Loucy (cell line): ENCODE results near the gene TFB1M.

ENCODE experiments used
- H2AFZ ChIP-seq: fragments of 200-600 bp; sonication (generic); 2 replicates; pipeline ENCODE4 v1.6.0; 2016; ENCODE audit warnings: antibody characterized with exemption, mild to moderate bottlenecking, low read length, moderate library complexity
- H3F3A ChIP-seq: fragments of 200-600 bp; 2 replicates; pipeline ENCODE4 v1.6.0; 2016; ENCODE audit warnings: antibody characterized with exemption, low read depth, mild to moderate bottlenecking
- H3K27me3 ChIP-seq: fragments of 200-600 bp; sonication (generic); 2 replicates; pipeline ENCODE4 v1.6.1; 2014; ENCODE audit warnings: low read length, mild to moderate bottlenecking; ENCODE audit not compliant: insufficient read depth, poor library complexity, severe bottlenecking
- H3K36me3 ChIP-seq: fragments of 200-600 bp; sonication (generic); 2 replicates; pipeline ENCODE4 v1.6.1; 2016; ENCODE audit warnings: low read length; ENCODE audit not compliant: insufficient read depth
- H3K4me1 ChIP-seq: fragments of 200-600 bp; sonication (generic); 2 replicates; pipeline ENCODE4 v1.5.1; 2014; ENCODE audit warnings: low read length, mild to moderate bottlenecking; ENCODE audit not compliant: insufficient read depth, poor library complexity, severe bottlenecking
- H3K4me2 ChIP-seq: fragments of 200-600 bp; sonication (generic); 2 replicates; pipeline ENCODE4 v1.6.0; 2014; ENCODE audit warnings: antibody characterized with exemption, low read length, low read depth, mild to moderate bottlenecking; ENCODE audit not compliant: poor library complexity, severe bottlenecking
- H3K4me3 ChIP-seq: fragments of 200-600 bp; sonication (generic); 2 replicates; pipeline ENCODE4 v1.5.1; 2014; ENCODE audit warnings: low read length, mild to moderate bottlenecking, mixed read lengths; ENCODE audit not compliant: poor library complexity, severe bottlenecking
- H3K79me2 ChIP-seq: fragments of 200-600 bp; sonication (generic); 2 replicates; pipeline ENCODE4 v1.6.1; 2014; ENCODE audit warnings: low read length; ENCODE audit not compliant: insufficient read depth
- H3K9ac ChIP-seq: fragments of 200-600 bp; sonication (generic); 2 replicates; pipeline ENCODE4 v1.6.0; 2014; ENCODE audit warnings: mild to moderate bottlenecking, low read depth, low read length, moderate library complexity; ENCODE audit not compliant: poor library complexity, severe bottlenecking
- H3K9me2 ChIP-seq: fragments of 200-600 bp; sonication (generic); replicated peaks from 2 replicates; pipeline ENCODE4 v1.6.1; 2016; ENCODE audit warnings: low read depth, low read length, mixed read lengths
- H3K9me3 ChIP-seq: fragments of 200-600 bp; sonication (generic); 2 replicates; pipeline ENCODE4 v1.6.1; 2014; ENCODE audit warnings: mild to moderate bottlenecking, antibody characterized with exemption, low read length, low read depth; ENCODE audit not compliant: insufficient read depth
- H4K20me1 ChIP-seq: fragments of 200-600 bp; sonication (generic); 2 replicates; pipeline ENCODE4 v1.6.0; 2014; ENCODE audit warnings: antibody characterized with exemption, low read length, mild to moderate bottlenecking; ENCODE audit not compliant: insufficient read depth, poor library complexity, severe bottlenecking
- CTCF ChIP-seq: fragments of 200-600 bp; sonication (generic); conservative IDR thresholded peaks from 2 replicates; pipeline ENCODE4 v1.5.1; 2014; ENCODE audit warnings: mild to moderate bottlenecking, antibody characterized with exemption, low read length
- EZH2phosphoT487 ChIP-seq: fragments of 200-600 bp; IDR thresholded peaks from 2 replicates; pipeline ENCODE4 v1.6.1; 2018; ENCODE audit warnings: antibody characterized with exemption, mild to moderate bottlenecking, moderate library complexity, borderline replicate concordance

TFB1M gene

GRCh38 chr6:155352811-155353210 is 38.5 kb upstream of the TFB1M start:
- no peaks in the 10 kb centered on the region for H3F3A ChIP-seq
- no peak overlapping the region for H3K9ac ChIP-seq
- H3K9me3 ChIP-seq, result peaks cover 8% of the 10 kb centered on the region; the same call in 1 of the 2 replicates
- no peaks in the 10 kb centered on the region for H3K36me3 ChIP-seq
- H3K27me3 ChIP-seq, result no peaks in the 10 kb centered on the region
- no peak overlapping the region for H3K4me2 ChIP-seq
- TF ChIP-seq CTCF (no peak), EZH2phosphoT487 (no peak)
- no peaks in the 10 kb centered on the region for H4K20me1 ChIP-seq
- no peak overlapping the region for H2AFZ ChIP-seq
- no peak overlapping the region for H3K4me3 ChIP-seq
- no peaks in the 10 kb centered on the region for H3K9me2 ChIP-seq
- no peaks in the 10 kb centered on the region for H3K4me1 ChIP-seq
- H3K79me2 ChIP-seq, result no peaks in the 10 kb centered on the region

- no peaks in the 10 kb centered on the region for H3K27me3 ChIP-seq
- no peak overlapping the region for H2AFZ ChIP-seq
- no peaks in the 10 kb centered on the region for H3F3A ChIP-seq
- no peaks in the 10 kb centered on the region for H4K20me1 ChIP-seq
- H3K79me2 ChIP-seq, result no peaks in the 10 kb centered on the region
- H3K36me3 ChIP-seq, result no peaks in the 10 kb centered on the region
- H3K4me2 ChIP-seq, result no peak overlapping the region
- H3K4me3 ChIP-seq, result no peak overlapping the region
- H3K4me1 ChIP-seq, result no peaks in the 10 kb centered on the region
- peaks cover 8% of the 10 kb centered on the region; the same call in 1 of the 2 replicates for H3K9me3 ChIP-seq
- H3K9me2 ChIP-seq, result no peaks in the 10 kb centered on the region
- TF ChIP-seq CTCF (no peak), EZH2phosphoT487 (no peak)
- H3K9ac ChIP-seq, result no peak overlapping the region
Measured at GRCh38 chr6:155352130-155352420, 37.8 kb upstream of the TFB1M start.

GRCh38 chr6:155351273-155352129 is 37.2 kb upstream of the TFB1M start:
- no peaks in the 10 kb centered on the region for H3K4me1 ChIP-seq
- H3K4me3 ChIP-seq, result no peak overlapping the region
- no peaks in the 10 kb centered on the region for H3F3A ChIP-seq
- H3K4me2 ChIP-seq, result no peak overlapping the region
- H3K79me2 ChIP-seq, result no peaks in the 10 kb centered on the region
- no peak overlapping the region for H3K9ac ChIP-seq
- H3K27me3 ChIP-seq, result no peaks in the 10 kb centered on the region
- no peaks in the 10 kb centered on the region for H3K9me2 ChIP-seq
- peaks cover 8% of the 10 kb centered on the region; the same call in 1 of the 2 replicates for H3K9me3 ChIP-seq
- H2AFZ ChIP-seq, result no peak overlapping the region
- no peaks in the 10 kb centered on the region for H3K36me3 ChIP-seq
- H4K20me1 ChIP-seq, result no peaks in the 10 kb centered on the region
- TF ChIP-seq CTCF (no peak), EZH2phosphoT487 (no peak)
